Right lobe of liver (tissue), 4 donors: ENCODE results near the gene IPO11.

Experiments used
- CTCF ChIP-seq, 4 donors: fragments of 200-600 bp in 3 of 4; fragments of 450-650 bp in 1 of 4; IDR thresholded peaks; one replicate each; pipeline versions ENCODE4 v1.5.1 to v1.8.0; 2016 to 2022; ENCODE audit warnings: antibody characterized with exemption in 4 of 4, mild to moderate bottlenecking in 2 of 4
- POLR2A ChIP-seq: fragments of 450-650 bp; IDR thresholded peaks from one replicate; pipeline ENCODE4 v1.6.1; 2017; ENCODE audit warnings: antibody characterized with exemption, mild to moderate bottlenecking
- donor health status: DM: no; HTN: no; CAD: no.
- donor health status: DM: no; HTN: no; CAD: no.
- donor health status: DM: no; HTN: yes; CAD: no.

GRCh38 chr5:62369039-62369438 is 43.5 kb upstream of the IPO11 start:
- TF ChIP-seq POLR2A (no peak), CTCF (IDR thresholded peaks at IDR 0.05) (no peak)
